Astrocyte (in vitro differentiated cells and primary cell): ENCODE results near the gene GDAP1L1.

Source experiments
- EZH2 ChIP-seq: IDR thresholded peaks from 2 replicates; pipeline ENCODE4 v1.6.1; 2012; ENCODE audit warnings: mild to moderate bottlenecking, low read length, inconsistent platforms; ENCODE audit not compliant: insufficient read depth
- TF ChIP-seq, protein P1 (sequence below): IDR thresholded peaks from 2 replicates; pipeline ENCODE4 v1.5.1; 2011; ENCODE audit warnings: low read depth, mild to moderate bottlenecking, inconsistent platforms, low read length, moderate library complexity; ENCODE audit not compliant: insufficient read depth

DNA sequence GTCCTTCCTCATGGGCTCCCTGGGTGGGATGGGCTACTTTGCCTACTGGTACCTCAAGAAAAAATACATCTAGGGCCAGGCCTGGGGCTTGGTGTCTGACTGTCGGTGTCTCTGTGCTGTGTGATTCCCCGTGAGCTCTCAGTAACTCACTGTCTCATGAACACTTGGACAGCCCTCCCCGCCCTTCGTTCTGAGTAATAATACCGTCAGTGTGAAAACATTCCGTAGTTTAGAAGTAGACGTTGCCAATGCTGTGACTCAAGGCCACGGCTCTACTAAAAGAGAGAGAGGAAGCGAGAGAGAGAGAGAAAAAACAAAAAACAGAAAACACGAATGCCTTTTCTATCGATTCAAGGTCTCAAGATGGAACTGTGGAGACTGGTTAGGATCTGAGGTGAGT lies 32.1 kb downstream of the GDAP1L1 start:
- TF ChIP-seq, protein P1, sequence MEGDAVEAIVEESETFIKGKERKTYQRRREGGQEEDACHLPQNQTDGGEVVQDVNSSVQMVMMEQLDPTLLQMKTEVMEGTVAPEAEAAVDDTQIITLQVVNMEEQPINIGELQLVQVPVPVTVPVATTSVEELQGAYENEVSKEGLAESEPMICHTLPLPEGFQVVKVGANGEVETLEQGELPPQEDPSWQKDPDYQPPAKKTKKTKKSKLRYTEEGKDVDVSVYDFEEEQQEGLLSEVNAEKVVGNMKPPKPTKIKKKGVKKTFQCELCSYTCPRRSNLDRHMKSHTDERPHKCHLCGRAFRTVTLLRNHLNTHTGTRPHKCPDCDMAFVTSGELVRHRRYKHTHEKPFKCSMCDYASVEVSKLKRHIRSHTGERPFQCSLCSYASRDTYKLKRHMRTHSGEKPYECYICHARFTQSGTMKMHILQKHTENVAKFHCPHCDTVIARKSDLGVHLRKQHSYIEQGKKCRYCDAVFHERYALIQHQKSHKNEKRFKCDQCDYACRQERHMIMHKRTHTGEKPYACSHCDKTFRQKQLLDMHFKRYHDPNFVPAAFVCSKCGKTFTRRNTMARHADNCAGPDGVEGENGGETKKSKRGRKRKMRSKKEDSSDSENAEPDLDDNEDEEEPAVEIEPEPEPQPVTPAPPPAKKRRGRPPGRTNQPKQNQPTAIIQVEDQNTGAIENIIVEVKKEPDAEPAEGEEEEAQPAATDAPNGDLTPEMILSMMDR = no peak
- no peak for TF ChIP-seq EZH2
